Neural cell (in vitro differentiated cells): Measurements from ENCODE around the gene HOXC5. TPM values are rescaled to one million over a fixed set of nuclear protein-coding genes. Genes with fewer than 3 reads are reported as not detected.

Source experiments
- H2AFZ ChIP-seq: fragments of 200-600, 300-800 bp; sonication (generic), shearing (Covaris generic); 2 replicates; pipeline ENCODE4 v1.6.0; 2014; ENCODE audit warnings: low read depth, mild to moderate bottlenecking, antibody characterized with exemption, low read length, moderate library complexity
- H3F3A ChIP-seq: fragments of 200-600 bp; shearing (Covaris generic); 2 replicates; pipeline ENCODE4 v1.6.1; 2016; ENCODE audit warnings: mild to moderate bottlenecking, moderate library complexity, mixed read lengths, antibody characterized with exemption, low read length; ENCODE audit not compliant: insufficient read depth, poor library complexity, severe bottlenecking
- H3K27ac ChIP-seq: fragments of 200-600, 300-800 bp; sonication (generic), shearing (Covaris generic); 2 replicates; pipeline ENCODE4 v1.5.1; 2014; ENCODE audit warnings: mild to moderate bottlenecking, low read length, moderate library complexity
- H3K27me3 ChIP-seq: fragments of 300-800, 200-600 bp; sonication (generic), shearing (Covaris generic); 2 replicates; pipeline ENCODE4 v1.6.0; 2014; ENCODE audit warnings: mild to moderate bottlenecking, low read depth, low read length, moderate library complexity; ENCODE audit not compliant: insufficient read depth
- H3K36me3 ChIP-seq: fragments of 300-800, 200-600 bp; sonication (generic), shearing (Covaris generic); 2 replicates; pipeline ENCODE4 v1.5.1; 2014; ENCODE audit warnings: mild to moderate bottlenecking, antibody characterized with exemption, low read length, moderate library complexity; ENCODE audit not compliant: insufficient read depth
- H3K4me2 ChIP-seq: fragments of 300-800, 200-600 bp; sonication (generic), shearing (Covaris generic); 2 replicates; pipeline ENCODE4 v1.6.0; 2014; ENCODE audit warnings: mild to moderate bottlenecking, low read length
- H3K4me3 ChIP-seq: fragments of 300-800, 200-600 bp; sonication (generic), shearing (Covaris generic); 2 replicates; pipeline ENCODE4 v1.5.1; 2014; ENCODE audit warnings: mild to moderate bottlenecking, low read length, moderate library complexity
- H3K79me2 ChIP-seq: fragments of 200-600 bp; shearing (Covaris generic); replicated peaks from 2 replicates; pipeline ENCODE4 v1.6.0; 2014; ENCODE audit warnings: mild to moderate bottlenecking, low read length, moderate library complexity; ENCODE audit not compliant: insufficient read depth
- H3K9ac ChIP-seq: fragments of 300-800, 200-600 bp; sonication (generic), shearing (Covaris generic); 2 replicates; pipeline ENCODE4 v1.6.1; 2016; ENCODE audit warnings: mild to moderate bottlenecking, low read length, mixed read lengths
- H3K9me2 ChIP-seq: fragments of 200-600 bp; shearing (Covaris generic); 2 replicates; pipeline ENCODE4 v1.6.1; 2016; ENCODE audit warnings: mild to moderate bottlenecking, low read length, mixed read lengths; ENCODE audit not compliant: insufficient read depth
- H3K9me3 ChIP-seq: fragments of 200-600, 300-800 bp; sonication (generic), shearing (Covaris generic); 2 replicates; pipeline ENCODE4 v1.6.1; 2016; ENCODE audit warnings: mild to moderate bottlenecking, mixed run types, low read length, moderate library complexity, mixed read lengths
- H4K20me1 ChIP-seq: fragments of 200-600 bp; shearing (Covaris generic); 2 replicates; pipeline ENCODE4 v1.6.1; 2016; ENCODE audit warnings: mild to moderate bottlenecking, mixed run types; ENCODE audit not compliant: insufficient read depth
- EP300 ChIP-seq: fragments of 450-650 bp; conservative IDR thresholded peaks from 2 replicates; pipeline ENCODE4 v1.6.1; 2014; ENCODE audit warnings: antibody characterized with exemption, mild to moderate bottlenecking, moderate library complexity; ENCODE audit not compliant: poor library complexity, severe bottlenecking
- EZH2 ChIP-seq: fragments of 200-600, 300-800 bp; shearing (Covaris generic), sonication (generic); IDR thresholded peaks from 2 replicates; pipeline ENCODE4 v1.6.1; 2014; ENCODE audit warnings: antibody characterized with exemption, low read length, borderline replicate concordance, mild to moderate bottlenecking; ENCODE audit not compliant: insufficient read depth, poor library complexity, severe bottlenecking
- MXI1 ChIP-seq: fragments of 450-650 bp; conservative IDR thresholded peaks from 2 replicates; pipeline ENCODE4 v1.6.1; 2014; ENCODE audit warnings: antibody characterized with exemption, mild to moderate bottlenecking; ENCODE audit not compliant: poor library complexity, severe bottlenecking
- POLR2AphosphoS5 ChIP-seq: IDR thresholded peaks from 2 replicates; pipeline ENCODE4 v1.6.1; 2012
- RAD21 ChIP-seq: fragments of 450-650 bp; conservative IDR thresholded peaks from 2 replicates; pipeline ENCODE4 v1.6.1; 2014; ENCODE audit warnings: antibody characterized with exemption, mild to moderate bottlenecking, moderate library complexity
- SMC3 ChIP-seq: fragments of 450-650 bp; conservative IDR thresholded peaks from 2 replicates; pipeline ENCODE4 v1.6.1; 2014; ENCODE audit warnings: antibody characterized with exemption, mild to moderate bottlenecking, moderate library complexity; ENCODE audit not compliant: poor library complexity
- TAF1 ChIP-seq: IDR thresholded peaks from 2 replicates; pipeline ENCODE4 v1.6.1; 2012; ENCODE audit warnings: low read depth
- polyA plus RNA-seq: library from polyadenylated mRNA; depleted of rRNA; stranded (reverse); fragments of >200 nt; gene quantifications from 2 replicates; pipeline ENCODE4 v1.2.3, GENCODE V29; 2014
- TF ChIP-seq, protein P1 (sequence below): fragments of 450-650 bp; IDR thresholded peaks from 2 replicates; pipeline ENCODE4 v1.5.1; 2014; ENCODE audit warnings: antibody characterized with exemption, mild to moderate bottlenecking, moderate library complexity; ENCODE audit not compliant: poor library complexity, severe bottlenecking
- TF ChIP-seq, protein P2 (sequence below): IDR thresholded peaks from 2 replicates; pipeline ENCODE4 v1.6.1; 2012; ENCODE audit warnings: borderline replicate concordance

The HOXC5 gene
- polyA plus RNA-seq, 1 donor from 2014 or later: not detected

DNA sequence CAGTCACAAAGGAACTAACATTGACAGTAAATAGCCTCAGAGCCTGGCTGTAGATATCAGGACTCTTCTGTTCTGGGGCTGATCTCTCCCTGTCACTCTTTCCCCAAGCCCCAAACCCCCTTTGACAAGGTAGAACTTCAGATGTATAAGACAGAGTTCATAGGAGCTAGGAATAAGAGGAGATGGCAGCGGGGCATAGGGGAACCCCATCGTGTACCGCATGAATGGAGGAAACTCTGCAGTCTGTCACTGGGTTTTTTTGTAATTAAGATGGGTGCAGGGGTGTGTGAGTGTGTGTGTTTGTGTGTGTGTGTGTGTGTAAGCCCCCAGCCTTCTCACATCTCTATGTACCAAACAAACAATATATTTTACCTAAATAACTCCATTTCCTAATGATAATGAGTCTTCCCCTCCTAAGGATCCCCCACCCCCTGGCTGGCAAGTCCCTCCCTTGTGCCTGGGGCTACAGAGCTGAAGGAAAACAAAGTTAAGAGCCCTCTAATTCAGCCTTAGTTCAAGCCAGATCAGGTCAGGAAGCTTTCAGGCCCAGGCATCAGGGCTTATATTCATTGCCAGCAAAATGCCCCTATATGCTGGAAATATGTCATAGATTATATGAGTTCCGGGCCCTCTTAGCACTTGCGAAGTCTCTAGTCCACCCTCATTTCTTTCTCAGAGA lies 11.7 kb downstream of the HOXC5 start:
- Histone ChIP-seq H3K79me2 (no peaks in the 10 kb centered on the region), H3K9me2 (no peaks in the 10 kb centered on the region), H3F3A (no peaks in the 10 kb centered on the region), H2AFZ (no peak overlapping the region), H3K36me3 (no peaks in the 10 kb centered on the region), H3K4me3 (no peak overlapping the region), H3K27me3 (peaks cover 99% of the 10 kb centered on the region), H3K9ac (no peak overlapping the region), H3K9me3 (no peaks in the 10 kb centered on the region), H3K27ac (no peak overlapping the region), H3K4me2 (no peak overlapping the region), H4K20me1 (no peaks in the 10 kb centered on the region)
- TF ChIP-seq, protein P1, sequence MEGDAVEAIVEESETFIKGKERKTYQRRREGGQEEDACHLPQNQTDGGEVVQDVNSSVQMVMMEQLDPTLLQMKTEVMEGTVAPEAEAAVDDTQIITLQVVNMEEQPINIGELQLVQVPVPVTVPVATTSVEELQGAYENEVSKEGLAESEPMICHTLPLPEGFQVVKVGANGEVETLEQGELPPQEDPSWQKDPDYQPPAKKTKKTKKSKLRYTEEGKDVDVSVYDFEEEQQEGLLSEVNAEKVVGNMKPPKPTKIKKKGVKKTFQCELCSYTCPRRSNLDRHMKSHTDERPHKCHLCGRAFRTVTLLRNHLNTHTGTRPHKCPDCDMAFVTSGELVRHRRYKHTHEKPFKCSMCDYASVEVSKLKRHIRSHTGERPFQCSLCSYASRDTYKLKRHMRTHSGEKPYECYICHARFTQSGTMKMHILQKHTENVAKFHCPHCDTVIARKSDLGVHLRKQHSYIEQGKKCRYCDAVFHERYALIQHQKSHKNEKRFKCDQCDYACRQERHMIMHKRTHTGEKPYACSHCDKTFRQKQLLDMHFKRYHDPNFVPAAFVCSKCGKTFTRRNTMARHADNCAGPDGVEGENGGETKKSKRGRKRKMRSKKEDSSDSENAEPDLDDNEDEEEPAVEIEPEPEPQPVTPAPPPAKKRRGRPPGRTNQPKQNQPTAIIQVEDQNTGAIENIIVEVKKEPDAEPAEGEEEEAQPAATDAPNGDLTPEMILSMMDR: no peak
- TF ChIP-seq, protein P2, sequence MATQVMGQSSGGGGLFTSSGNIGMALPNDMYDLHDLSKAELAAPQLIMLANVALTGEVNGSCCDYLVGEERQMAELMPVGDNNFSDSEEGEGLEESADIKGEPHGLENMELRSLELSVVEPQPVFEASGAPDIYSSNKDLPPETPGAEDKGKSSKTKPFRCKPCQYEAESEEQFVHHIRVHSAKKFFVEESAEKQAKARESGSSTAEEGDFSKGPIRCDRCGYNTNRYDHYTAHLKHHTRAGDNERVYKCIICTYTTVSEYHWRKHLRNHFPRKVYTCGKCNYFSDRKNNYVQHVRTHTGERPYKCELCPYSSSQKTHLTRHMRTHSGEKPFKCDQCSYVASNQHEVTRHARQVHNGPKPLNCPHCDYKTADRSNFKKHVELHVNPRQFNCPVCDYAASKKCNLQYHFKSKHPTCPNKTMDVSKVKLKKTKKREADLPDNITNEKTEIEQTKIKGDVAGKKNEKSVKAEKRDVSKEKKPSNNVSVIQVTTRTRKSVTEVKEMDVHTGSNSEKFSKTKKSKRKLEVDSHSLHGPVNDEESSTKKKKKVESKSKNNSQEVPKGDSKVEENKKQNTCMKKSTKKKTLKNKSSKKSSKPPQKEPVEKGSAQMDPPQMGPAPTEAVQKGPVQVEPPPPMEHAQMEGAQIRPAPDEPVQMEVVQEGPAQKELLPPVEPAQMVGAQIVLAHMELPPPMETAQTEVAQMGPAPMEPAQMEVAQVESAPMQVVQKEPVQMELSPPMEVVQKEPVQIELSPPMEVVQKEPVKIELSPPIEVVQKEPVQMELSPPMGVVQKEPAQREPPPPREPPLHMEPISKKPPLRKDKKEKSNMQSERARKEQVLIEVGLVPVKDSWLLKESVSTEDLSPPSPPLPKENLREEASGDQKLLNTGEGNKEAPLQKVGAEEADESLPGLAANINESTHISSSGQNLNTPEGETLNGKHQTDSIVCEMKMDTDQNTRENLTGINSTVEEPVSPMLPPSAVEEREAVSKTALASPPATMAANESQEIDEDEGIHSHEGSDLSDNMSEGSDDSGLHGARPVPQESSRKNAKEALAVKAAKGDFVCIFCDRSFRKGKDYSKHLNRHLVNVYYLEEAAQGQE: no peak
- TF ChIP-seq MXI1: no peak
- no peak for TF ChIP-seq POLR2AphosphoS5
- no peak for TF ChIP-seq EZH2

DNA sequence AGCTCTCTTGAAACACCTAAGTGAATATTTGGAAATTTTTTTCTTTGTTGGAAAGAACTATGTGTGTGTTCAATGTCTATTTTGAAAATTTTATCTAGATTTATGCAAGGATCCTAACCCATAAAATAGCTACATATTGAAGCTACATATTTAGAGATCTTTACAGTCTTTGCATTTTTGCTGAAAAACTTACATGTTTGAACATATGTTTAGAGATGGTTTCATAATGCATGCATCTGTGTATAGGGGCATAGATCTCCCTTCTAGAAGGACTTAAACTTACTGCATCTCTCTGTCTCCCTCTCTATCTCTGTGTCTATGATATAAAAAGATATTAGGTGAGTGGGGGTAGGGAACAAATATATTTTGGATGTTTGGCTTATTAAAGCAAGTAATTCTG lies 12.6 kb downstream of the HOXC5 start:
- no peaks in the 10 kb centered on the region for H3F3A ChIP-seq
- no peak overlapping the region for H2AFZ ChIP-seq
- H3K36me3 ChIP-seq: no peaks in the 10 kb centered on the region
- no peaks in the 10 kb centered on the region for H3K9me2 ChIP-seq
- no peak overlapping the region for H3K9ac ChIP-seq
- no peaks in the 10 kb centered on the region for H3K9me3 ChIP-seq
- H3K79me2 ChIP-seq: no peaks in the 10 kb centered on the region
- H3K27ac ChIP-seq: no peak overlapping the region
- no peak overlapping the region for H3K4me3 ChIP-seq
- no peaks in the 10 kb centered on the region for H4K20me1 ChIP-seq
- no peak for TF ChIP-seq POLR2AphosphoS5
- TF ChIP-seq, protein P2: no peak
- no peak for TF ChIP-seq RAD21
- no peak for TF ChIP-seq EP300
- TF ChIP-seq TAF1: no peak
- TF ChIP-seq, protein P1: no peak
- TF ChIP-seq MXI1: no peak
- TF ChIP-seq SMC3: no peak
- H3K4me2 ChIP-seq: no peak overlapping the region
- peaks cover 99% of the 10 kb centered on the region for H3K27me3 ChIP-seq
